ELF-1 (cell line): ENCODE results near the gene RTF2.
"Not testable (repeated sequence)": the region's sequence is repeated elsewhere in the genome, so short reads cannot be mapped to it uniquely, and the experiment has no call there.

Experiments used
- DNase-seq: peaks from one replicate; pipeline ENCODE4 v3.0.0-alpha.2; 2016; ENCODE audit warnings: low read depth, low spot score

RTF2 gene

DNA sequence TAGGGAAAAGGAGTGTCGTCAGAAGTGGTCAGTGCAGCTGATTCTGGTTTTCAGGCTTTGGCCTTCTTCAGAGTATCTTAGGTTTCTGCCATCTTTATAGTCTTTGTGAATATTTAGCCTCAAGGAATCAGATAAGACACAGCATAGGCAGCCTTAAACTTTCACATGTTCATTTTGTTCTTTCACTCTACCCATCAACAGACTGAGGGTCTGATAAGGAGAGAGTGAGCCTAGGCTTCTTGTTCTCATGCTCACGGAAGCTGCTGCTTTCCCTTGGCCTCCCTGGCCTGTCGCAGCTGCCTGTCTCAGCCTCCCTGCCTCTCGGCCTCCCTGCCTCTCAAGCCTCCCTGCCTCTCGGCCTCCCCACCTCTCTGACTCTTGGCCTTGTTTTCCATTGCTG is 20.1 kb downstream of the RTF2 start:
- DNase-seq, result no peak

DNA sequence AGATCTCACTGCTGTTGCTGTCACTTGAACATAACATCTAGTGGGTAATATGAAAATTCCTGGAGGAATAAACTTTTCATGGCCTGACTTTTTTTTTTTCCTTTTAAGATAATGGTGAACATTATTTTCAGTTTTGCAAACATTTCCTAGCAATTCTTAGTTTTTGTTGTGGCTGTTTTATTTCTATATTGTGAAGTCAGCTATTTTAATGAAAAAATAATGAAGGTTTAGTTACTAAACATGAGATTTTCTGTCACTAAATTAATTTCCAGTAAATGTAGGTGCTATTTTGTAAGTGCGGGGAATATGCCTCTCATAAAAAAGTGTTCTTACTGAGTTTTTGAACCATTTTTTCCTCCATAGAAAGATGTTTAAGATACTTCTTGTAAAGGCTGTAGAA is 32.7 kb downstream of the RTF2 start:
- no peak for DNase-seq

DNA sequence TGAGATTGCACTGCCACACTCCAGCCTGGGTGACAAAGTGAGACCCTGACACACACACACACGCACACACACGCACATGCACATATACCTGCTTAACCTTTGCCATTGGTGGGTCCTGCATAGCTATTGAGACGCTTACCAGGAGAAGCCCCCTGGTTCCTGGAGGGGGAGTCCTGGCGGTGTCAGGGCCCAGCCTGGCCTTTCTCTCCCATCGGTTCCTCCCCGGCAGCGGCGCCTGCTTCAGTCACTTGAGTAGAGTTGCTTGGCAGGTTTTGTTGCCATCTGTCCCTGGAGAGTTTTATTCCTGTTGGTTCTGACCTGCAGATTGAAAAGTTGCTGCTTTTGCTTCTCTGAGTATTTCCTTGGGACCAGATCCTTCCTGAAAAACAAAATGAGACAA is 35.5 kb downstream of the RTF2 start:
- DNase-seq, result peak; percentile 51

DNA sequence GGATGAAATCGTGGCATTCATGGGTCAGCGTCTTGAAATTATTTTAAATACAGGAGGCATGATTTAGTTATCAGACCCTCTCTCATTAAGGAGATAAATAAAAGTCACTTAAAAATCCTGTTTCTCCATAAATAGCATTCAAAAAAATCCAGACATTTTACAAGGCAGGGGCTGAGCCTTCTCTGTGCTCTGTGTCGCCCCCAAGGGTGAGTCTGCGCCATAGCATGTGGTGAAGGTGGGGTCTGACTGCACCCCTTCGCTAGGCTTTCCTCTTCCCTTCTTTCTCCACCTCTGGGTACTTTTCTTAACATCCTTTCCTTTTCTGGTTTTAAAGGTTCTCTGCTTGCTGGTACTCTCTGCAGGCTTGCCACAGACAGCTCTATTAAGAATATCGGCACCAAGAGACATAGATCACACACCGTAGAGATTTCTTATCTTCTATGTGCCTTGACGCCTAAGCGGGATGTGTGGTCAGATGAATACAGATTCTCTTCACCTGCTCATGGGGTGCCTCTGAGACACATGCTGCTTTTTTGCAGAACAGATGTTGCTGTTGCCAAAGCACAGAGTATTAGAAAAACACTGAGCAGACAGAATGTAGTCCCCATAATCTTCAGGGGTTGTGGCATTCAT is 36.1 kb downstream of the RTF2 start:
- DNase-seq, result peak; percentile 16

DNA sequence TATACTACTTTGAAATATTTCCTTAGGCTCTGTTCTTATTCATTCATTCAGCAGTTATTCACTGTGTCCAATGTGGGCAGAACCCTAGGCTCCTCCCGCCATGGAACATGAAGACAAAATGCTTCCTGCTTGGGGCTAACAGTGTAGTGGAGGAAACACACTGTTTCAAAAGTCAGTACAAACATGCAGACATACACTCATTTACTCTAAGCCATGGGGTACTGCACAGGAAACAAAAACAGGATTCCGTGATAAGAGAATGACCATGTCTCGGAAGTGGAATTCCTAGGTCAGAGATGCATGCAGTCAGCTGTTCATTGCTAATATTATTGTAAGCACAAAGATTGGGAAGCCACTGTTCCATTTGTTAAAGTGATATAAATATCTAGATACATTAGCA is 37.7 kb downstream of the RTF2 start:
- no peak for DNase-seq

DNA sequence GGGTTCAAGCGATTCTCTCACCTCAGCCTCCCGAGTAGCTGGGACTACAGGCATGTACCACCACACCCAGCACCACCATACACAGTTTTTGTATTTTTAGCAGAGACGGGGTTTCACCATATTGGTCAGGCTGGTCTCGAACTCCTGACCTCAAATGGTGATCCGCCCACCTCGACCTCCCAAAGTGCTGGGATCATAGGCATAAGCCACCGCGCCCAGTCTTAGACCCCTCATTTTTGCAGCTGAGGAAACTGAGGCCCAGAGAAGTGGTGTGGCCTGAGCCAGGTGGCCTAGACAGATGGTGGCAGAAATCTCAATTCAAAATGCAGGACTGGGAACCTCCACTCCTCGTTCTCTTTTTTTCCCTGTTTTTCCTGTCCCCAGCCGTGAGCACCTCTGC is 43.5 kb downstream of the RTF2 start:
- DNase-seq, result no peak

DNA sequence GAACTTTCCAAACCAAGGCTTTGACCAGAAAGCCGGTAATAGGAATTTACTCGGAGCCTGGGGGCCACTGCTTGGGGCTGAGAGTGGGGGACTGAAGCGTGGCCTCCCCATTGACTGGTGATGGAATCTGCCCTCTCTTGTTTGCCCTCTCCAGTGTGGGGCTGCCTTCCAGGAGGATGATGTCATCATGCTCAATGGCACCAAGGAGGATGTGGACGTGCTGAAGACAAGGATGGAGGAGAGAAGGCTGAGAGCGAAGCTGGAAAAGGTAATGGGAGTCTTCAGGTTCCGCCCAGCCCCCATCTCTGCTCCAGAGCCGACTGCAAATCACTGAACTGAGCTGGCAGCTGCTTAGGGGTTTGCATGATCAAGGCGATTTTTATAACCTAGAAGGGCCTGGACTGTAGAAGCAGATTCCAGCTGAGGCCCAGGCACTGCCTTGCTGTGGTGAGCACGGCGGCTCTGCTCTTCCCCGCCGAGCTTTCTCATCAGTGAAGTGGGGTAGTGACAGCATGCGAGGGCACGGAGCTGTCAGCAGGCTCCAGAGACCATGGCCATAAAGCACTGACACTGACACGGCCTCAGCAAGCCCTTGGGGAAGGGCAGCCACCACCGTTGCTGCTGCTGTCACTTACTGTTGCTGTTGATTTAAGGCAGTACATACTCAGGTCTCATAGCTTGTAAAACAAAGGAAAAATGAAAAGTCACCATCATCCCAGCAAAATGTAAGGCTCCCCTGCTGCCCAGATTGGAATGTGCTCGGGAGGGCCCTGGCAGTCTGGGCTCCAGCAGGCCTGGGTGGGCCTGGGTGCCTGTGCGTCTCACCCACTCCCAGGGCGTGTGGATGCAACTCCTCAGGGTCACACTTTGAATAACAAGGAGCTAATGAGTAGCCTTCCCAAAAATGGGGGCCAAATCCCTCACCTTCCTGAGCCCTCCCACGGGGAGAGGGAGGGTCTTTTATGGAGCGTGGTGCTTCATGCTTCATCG is 45.0 kb downstream of the RTF2 start:
- peak; percentile 74 for DNase-seq

DNA sequence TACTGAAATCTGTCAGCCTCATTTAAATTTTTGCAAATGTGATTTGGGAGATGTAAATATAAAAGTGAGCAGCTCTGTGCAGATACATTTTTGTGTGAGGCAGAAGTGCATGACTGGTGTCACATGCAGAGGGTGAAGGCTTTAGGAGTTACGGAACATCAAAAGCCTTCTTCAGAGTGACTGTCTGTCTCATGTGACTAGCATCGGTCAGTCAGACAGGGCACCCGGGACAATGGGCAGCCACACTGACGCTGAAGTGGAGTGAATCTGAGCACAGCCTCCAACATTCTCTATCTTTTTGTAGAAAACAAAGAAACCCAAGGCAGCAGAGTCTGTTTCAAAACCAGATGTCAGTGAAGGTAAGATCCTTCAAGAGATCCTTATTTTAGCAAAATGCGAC is 48.2 kb downstream of the RTF2 start:
- DNase-seq, result no peak

DNA sequence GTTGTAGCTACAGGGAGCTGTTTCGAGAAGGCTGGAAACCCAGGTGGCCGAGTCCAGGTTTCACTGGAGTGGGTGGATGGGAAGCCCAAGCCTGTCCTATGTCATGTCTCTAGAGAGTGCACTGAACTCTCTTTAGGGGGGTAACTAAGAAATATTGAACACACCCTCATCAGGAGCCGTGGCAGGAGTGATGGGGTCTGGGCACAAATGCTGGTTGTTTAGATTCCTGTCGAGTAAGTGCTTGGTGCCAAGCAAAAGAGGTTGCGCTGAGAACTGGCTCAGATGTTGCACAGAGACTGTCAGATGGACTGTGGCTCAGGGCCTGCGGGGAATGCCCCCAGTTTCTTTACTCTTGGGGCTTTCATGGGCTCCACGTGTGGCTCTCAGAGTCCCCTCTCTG is 48.8 kb downstream of the RTF2 start:
- no peak for DNase-seq

DNA sequence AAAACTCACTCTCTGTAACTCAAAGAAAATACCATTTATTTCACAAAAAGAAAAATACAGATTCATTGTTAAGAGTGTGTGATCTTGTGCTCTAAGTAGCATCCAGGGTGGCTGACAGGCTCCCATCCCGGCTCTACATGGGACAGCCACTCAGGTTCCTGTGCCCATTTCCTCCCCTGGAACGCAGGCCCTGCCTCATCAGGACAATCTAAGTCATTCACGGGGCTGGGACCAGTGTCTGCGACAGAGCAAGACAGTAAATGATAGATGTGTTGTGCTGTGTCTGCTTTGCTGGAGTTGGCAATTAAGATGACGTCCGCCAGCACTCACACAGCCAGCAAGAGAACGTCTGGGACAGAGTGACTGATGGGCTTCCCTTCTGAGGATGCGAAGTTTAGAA is 49.2 kb downstream of the RTF2 start:
- no peak for DNase-seq

DNA sequence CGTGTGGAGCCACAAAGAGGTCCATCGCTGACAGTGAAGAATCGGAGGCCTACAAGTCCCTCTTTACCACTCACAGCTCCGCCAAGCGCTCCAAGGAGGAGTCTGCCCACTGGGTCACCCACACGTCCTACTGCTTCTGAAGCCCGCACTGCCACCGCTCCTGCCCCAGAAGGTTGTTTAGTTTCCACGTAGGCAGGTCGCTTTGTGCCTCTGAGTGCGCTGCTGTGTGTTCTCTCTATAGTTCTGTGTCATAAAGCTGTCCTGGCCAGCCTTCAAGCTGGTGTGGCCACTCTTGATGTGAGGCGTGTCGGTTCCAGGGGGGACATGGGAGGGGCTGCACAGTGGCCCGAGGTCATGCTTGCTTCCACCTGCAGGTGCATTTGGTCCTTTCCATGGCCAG is 49.7 kb downstream of the RTF2 start:
- DNase-seq, result no peak

DNA sequence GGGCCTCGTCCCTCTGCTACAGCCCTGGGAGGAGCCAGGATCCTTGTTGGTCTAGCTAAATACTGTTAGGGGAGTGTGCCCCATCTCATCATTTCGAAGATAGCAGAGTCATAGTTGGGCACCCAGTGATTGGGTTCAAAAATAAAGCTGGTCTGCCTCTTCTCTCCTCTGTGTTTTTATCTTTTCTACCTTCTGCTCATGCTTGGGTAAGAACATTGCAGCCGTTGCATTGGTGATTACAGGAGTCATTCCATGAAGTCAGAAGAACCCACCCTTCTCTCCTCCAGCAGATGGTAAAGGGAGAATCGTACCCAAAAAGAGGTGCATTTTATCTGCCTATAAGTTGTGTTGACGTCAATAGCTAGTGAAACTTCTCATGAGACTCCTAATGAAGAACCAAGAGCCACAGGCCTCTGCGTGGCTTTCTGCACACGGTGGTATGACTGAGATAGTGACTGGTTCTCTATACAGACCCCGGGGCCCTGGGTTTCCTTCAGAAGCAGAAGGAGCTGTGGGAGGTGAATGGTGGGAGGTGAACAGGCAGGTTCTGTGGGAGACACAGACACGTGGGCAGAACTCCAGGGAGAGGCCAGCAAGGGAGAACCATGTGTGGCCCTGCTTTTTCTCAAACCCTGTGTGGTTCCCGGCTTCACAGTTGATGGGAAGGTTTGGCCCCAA is 50.4 kb downstream of the RTF2 start:
- DNase-seq, result no peak

DNA sequence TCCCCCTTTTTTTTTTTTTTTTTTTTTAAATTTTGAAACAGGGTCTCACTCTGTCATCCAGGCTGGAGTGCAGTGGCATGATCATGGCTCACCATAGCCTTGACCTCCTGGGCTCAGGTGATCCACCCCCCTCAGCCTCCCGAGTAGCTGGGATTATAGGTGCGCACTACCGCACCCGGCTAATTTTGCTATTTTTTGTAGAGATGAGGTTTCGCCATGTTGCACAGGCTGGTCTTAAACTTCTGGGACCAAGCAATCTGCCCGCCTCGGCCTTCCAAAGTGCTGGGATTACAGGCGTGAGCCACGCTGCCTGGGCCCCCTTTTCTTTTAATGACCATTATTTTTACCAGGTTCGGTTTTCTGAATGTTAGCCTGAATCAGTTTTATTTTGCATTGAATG is 51.1 kb downstream of the RTF2 start:
- no peak for DNase-seq

DNA sequence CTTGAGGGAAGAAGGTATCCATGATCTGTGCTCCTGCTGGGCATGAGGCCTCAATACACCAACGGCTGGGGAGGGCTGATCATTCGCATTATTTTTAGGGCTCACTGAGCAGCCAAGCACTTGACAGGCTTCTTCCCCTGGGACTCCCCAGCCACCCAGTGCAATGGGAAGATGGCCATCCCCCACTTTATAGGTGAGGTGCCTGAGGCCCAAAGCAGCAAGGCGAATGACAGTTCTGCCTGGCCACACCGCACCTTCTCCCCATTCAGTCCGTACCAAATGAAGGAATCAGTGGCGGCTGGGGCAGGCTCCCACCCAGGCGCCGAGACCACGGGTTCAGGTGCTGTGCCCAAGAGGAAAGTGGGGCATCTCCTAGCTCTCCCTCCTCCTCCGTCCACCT is 51.8 kb downstream of the RTF2 start:
- DNase-seq, result no peak

DNA sequence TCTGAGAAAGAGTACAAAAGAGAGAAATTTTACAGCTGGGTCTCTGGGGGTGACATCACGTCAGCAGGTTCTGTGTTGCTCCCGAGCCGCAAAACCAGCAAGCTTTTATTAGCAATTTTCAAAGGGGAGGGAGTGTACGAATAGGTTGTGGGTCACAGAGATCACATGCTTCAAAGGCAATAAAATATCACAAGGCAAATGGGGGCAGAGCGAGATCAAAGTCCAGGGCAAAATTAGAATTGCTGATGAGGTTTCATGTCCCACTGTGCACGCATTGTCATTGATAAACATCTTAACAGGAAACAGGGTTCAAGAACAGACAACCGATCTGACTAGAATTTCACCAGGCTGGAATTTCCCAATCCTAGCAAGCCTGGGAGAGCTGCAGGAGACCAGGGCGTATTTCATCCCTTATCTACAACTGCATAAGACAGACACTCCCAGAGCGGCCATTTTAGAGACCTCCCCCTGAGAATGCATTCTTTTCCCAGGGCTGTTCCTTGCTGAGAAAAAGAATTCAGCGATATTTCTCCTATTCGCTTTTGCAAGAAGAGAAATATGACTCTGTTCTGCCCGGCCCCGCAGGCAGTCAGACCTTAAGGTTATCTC is 52.4 kb downstream of the RTF2 start:
- DNase-seq, result peak; percentile 42

DNA sequence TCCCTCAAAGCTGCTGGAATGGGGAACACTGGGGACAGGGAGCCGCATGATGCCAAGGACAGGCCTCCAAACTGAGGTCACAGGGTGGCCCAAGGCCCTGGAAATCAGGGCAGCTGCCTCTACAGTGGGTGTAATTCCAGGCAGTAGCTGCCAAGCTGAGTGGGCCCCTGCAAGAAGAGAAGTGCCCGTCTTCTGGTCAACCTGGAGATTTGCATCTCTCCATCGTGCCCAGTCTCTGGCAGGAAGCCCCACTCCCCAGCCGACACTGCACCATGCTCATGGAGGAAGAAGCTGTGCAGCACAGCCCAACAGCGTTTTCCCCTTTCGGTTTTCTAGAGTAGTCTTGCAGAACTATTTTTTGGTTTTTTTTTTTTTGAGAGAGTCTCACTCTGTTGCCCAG is 53.9 kb downstream of the RTF2 start:
- DNase-seq, result no peak

DNA sequence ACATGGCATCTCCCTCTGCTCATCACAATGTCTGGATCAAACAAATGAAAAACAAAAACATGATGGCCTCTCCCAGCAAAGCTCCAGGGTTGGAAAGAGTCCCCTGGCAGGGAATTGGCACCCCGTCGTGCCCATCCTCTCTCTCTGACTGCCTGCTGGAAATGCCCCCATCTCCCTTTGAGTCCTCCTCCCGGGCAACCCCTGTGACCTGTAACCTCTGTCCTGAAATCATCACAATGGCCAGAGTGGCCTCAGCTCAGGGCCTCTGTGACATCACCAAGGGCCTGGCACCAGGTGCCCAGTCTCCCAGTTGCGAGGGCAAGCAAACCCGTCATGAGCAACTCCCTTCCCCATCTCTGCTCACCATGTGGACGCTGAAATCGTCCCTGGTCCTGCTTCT is 56.0 kb downstream of the RTF2 start, which contains the start of gene FAM209A:
FAM209A (plus strand) TSS at position 301 of the 400 bp plus-strand sequence; CDS start at position 366, 65 bp downstream.
- DNase-seq, result not testable (repeated sequence)

DNA sequence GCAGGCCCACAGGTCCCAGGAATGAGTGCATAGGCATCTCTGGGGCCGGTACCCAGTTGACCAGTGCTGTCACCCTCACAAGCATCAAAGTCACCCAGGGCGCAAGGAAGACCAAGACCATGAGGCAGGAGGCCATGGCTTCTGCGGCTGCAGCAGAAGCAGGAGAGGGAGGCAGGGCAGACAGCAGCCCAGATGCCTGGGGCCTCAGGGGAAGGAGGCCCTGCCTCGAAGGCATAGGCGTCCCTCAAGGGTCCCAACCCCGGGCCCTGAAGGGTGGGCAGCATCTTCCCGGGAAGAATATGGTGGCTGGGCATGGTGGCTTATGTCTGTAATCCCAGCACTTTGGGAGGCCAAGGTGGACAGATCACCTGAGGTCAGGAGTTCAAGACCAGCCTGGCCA is 59.1 kb downstream of the RTF2 start:
- DNase-seq, result no peak

DNA sequence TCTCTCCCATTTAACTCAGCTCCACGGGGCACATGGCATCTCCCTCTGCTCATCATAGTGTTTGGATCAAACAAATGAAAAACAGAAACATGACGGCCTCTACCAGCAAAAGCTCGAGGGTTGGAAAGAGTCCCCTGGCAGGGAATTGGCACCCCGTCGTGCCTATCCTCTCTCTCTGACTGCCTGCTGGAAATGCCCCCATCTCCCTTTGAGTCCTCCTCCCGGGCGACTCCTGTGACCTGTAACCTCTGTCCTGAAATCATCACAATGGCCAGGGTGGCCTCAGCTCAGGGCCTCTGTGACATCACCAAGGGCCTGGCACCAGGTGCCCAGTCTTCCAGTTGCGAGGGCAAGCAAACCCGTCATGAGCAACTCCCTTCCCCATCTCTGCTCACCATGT is 64.5 kb downstream of the RTF2 start, which contains the start of gene FAM209B:
FAM209B (plus strand) TSS at position 301 of the 400 bp plus-strand sequence; CDS start at position 397, 96 bp downstream.
- not testable (repeated sequence) for DNase-seq

DNA sequence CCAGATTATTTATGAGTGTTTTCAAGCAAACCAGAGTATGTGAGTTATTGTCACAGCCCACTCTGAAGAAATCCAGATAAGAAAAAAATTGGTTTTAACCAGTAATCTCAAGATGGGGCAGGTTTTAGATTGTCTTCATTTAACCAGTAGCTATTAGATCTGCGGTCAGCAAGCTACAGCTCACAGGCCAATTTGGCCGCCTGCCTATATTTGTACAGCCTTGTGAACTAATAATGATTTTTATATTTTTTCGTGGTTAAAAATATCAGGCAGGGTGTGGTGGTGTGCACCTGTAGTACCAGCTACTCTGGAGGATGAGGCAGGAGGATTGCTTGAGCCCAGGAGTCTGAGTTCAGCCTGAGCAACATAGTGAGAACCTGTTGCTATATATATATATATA is 69.6 kb downstream of the RTF2 start:
- no peak for DNase-seq

DNA sequence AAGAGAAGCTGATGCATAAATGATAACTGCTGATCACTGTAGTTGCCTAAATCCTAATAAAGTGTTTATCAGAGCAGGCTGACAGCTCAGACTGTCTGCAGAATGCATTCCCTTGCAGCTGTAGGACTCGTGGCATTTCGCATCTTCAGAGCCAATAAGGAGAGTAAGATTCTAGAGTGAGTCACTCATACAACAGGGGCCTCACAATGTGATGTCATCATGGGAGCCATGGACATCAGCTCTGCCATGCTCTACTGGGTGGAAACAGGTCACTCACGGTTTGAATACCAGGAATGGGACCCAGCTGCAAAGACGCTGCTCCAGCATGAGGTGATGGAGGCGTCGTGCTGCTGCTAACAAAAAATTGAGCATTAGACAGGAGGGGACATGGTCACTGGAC is 72.0 kb downstream of the RTF2 start:
- no peak for DNase-seq

DNA sequence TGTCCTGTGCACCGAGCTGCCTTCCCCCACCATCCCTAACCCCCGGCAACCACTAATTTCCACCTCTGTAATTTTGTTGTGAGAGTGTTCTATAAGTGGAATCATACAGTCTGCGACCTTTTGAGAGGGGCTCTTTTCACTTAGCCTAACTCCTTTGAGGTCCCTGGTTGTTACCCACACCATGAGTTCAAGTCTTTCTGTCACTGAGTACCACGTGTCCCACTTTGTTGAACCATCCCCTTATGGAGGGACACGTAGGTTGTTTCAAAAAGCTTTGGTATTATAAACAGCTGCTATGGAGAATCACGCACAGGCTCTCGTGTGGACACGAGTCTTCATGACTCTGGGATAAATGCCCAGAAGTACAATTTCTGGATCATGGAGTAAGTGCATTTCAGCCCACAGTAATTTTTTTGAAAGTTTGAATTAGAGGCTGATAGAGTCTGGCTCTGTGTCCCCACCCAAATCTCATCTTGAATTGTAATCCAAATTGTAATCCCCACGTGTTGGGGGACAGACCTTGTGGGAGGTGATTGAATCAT is 74.1 kb downstream of the RTF2 start:
- no peak for DNase-seq
